Activated effector memory CD4-positive, alpha-beta T cell treated with Interleukin-2 at 50 U/mL for 16 hours (primary cell): ENCODE results near the gene PKDCC.

Experiments
- DNase-seq: peaks from one replicate; pipeline ENCODE4 v3.0.0-alpha.2; 2020

PKDCC gene

DNA sequence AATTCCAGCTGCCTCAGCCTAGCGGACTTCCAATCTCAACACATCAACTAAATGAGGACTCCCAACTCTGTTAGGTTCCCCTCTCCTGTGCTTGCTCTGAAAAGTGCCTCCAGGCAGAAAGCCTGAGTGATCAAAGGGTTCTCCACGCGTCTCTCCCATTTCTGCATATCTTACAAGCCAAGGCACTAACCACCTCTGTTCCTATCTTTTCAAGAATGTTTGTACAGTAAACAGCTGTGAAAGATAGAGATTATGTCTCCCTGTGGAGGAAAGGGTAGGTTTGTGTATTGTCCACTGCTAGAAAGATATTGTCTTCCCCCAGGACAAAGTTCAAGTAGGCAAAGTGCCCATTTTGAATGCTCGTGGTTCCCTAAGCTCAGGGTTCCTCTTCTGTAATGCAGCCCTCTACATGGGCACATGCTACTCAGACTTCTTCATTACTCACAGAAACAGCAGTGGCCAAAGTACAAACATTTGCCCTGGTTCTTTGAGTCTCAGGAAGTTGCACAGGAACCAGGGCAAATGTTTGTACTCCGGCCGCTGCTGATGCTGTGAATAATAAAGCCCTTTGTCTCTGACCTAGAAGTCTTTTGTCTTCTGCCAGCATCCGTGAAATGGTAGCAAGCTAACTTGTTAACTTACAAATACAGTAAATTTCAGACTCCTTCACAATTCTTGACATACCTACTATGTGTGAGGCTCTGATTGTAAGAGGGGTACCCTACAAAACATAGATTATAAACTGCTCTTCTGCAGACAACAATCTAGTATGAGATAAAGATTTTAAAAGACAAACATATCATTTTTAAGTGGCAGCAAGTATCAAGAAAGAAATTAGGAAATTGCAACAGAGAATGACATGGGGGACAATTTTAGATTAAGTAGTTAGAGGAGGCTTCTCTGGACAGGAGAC, 44.5 kb downstream of the PKDCC start:
- DNase-seq: no peak

DNA sequence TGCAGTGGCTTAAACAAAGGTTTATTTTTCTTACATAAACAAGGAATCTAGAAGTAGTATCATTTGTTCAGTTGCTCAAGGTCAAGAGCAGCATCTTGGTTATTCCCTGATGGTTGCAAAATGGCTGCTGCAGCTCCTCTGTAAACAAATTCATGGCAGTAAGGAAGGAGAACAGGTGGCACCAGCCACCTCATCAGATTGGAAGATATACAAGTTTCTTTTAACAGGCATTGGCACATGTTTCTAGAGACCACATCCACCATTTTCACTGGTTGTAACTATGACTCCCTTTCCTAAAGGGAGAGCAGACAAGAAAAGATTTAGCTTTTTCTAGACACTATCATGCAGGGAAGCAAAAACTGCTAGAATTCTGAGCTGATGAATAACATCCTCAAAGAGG, 46.3 kb downstream of the PKDCC start:
- DNase-seq: no peak

DNA sequence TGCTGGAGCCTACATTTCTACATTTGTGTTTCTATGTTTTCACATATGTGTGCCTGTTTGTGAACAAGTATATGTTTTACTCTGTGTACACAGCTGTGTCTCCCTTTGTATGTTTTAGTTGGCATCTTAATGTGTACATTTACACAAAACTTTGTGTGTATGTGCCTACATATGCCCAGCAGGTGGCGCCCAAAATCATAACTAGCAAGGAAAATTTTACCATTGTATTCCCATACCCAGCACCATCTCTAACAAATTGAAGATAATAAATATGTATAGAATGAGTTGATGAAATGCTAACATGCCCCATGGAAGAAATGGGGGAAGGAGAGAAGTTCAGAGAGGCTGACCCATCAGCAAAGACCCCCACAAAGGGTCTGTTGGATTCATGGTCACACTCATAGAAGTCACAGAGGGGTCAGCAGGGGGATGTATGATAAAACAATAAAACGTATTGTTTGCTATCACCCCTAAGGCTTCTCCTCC, 48.1 kb downstream of the PKDCC start:
- peak; percentile 57 for DNase-seq

DNA sequence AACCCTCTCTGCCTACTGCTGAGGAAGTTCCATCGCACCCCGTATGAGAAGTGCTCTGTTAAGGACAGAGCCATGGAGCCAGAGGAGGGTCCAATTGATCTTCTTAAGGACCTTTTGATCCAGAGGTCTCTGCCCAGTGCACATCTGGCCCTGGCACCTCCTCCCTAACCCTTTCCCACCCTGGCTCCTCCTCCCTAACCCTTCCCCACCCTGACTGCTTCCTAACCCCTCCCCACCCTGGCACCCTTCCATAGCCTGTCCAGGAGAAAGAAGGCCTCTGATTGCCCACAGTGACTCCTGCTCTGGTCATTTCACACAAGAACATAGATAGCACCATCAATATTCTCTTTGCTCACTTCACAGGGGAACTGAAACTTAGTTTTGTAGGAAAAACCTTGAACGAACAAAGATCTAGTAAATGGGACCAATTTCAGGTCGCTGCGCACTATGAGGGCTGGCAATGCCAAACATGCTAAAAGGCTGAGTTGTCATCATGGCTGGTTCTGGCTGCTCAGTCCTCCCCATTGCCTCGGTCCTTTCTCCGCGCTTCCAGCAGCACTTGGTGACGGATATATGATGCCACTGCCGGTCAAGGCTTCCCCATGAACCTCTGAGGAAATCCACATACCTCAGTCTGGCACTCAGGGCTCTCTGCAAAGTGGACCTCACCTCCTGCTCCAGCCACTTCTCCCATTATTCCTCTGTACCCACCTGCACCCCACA, 49.2 kb downstream of the PKDCC start:
- no peak for DNase-seq

DNA sequence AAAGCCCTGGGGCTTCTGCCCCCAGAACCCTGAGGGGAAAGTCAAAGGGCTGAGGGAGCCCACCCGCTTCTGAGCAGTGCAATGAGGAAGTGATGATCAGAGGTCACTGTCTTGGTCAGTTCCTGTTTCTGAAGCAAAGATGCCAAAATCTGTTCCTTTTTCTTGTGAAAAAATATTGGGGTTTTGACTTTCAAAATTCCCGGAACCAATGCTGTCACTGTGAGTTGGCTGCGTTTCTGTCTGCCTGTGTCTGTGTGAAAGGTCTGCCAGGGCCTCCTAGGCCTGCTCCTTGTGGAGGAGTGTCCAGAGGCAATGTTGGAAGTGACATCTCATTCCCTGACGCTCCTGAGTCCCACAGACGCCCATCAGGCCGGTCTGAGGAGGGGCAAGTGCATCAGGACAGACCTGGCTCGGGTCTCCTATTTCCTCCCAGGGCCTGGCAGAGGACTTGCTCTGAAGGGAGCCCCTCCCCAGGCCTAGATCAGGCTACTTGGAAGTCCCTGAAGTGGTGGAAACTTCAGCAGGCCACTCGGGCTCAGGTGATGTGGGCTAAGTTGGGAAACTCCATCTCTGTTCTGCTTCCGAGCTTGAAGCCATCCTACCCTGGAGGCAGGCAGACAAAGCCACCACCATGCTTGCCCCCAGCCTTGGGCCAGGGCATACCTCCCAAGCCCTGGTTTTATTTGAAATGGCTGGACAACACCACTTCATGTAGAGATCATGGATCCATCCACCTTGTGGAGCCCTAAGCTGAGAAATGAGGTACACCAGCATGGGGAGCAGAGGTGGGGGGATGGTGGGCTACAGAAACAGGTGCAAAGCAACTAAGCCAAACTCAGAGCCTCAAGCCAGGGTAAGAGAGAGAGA, 51.0 kb downstream of the PKDCC start:
- no peak for DNase-seq

DNA sequence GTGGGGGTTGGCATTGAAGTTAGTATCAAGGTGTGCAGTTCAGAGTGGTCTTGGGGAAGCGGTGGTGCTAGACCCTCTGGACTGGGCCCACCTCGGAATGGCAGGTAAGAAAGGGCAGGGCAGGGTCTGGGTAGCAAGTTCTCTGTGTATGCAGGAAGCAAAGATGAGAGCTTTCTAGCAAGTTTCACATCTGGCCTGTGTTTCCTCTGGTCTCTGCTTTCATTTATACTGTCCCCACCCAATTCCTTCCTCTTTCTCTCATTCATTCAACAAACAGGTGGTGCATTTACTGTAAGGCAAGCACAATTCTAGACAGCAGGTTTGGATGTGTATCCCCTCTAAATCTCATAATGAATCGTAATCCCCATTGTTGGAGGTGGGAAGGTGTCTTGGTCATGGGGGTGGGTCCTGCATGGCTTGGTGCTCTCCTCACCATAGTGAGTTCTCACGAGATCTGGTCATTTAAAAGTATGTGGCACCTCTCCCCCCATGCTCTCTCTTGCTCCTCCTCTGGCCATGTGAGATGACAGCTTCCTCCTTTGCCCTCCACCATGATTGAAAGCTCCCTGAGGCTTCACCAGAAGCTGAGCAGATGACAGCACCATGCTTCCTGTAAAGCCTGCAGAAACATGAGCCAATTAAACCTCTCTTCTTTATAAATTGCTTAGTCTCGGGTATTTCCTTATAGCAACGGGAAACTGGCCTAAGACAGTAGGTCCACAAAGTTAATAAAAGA, 51.8 kb downstream of the PKDCC start:
- no peak for DNase-seq

DNA sequence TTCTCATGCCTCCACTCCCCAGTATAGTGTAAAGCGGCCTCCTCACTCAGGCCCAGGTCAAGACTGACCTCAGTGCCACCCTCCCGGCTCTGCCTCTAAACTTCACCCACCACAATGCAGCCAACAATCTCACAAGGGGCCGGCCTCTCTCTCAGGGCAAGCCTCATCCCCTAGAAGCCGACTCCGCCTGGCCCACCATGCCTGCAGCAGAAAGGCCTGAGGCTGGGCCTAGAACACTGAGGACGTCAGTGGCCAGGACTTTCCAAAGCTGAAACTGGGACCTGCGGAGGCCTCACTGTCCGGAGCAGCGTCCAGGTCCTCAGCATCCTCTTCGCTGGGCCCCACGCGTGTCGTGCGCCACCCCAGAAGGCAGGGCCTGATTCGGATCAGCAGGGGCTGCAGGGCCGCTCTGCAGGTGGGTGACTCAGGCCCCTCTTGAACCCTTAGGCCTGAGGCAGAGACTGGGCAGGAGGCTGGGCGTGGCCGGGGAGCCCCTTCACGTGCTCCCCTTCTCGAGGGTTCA, 52.9 kb downstream of the PKDCC start:
- no peak for DNase-seq

DNA sequence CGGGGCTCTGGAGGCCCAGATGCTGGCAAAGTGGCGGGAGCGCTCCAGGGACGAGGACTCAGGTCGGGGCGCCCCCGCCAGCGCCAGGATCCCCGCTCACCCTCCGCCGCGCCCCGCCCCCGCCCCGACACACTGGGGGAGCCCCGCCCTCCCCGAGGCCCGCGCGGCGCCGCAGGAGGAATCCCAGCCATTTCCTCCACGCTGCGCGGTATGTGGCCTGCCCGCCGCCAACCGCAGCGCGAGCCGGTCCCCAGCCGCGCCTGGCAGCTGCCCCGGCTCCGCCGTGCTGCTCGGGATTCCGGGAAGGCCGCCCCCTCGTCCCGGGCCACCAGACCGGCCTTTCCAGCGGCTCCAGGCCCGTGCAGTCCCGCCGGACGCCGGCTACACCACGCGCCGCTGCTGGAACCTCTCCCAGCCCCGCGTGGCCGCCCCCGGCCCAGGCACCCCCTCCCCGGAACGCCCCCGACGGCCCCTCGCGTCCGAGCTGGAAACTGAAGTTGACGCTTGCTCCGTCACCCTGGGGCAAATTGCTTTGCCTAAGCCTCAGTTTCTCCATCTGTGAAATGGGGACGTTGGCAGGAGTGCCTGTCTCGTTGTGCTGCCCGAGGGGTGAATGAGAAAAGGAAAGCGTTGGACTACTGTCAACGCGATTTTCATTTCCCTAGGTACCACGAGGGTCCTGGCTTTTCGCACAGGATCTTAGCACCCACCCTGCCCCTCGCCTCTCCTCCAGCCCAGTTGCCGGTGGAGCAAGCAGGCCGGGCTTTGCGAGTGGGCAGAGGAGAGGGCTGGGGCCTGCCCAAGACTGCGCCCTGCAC, 53.6 kb downstream of the PKDCC start:
- peak; percentile 56 for DNase-seq

DNA sequence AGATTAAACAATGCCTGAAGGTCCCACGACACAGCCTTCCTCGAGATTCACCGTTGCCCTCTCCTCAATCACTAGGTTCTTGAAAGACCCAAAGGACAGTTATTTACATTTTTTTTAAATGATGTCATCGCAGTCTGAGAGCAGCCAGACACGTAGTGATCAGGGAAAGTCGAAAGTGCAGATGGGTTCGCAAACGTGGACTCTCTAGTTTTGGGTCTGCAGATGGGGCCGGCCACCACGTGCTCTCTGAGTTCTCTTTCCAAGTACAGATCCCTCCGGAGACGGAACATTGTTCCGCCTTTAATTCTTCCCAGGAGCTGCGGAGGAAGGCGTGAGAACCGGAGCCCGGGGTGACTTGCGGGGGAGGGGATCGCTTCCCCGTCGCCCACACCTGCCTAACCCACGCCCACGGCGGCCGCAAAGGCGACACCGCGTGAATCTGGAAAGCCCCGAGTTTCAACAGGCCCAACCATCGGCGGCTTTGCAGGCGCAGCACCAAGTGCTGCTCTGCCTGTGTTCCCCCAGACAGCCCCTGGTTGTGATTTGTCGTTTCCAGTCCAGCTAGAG, 54.3 kb downstream of the PKDCC start:
- DNase-seq: peak; percentile 87

DNA sequence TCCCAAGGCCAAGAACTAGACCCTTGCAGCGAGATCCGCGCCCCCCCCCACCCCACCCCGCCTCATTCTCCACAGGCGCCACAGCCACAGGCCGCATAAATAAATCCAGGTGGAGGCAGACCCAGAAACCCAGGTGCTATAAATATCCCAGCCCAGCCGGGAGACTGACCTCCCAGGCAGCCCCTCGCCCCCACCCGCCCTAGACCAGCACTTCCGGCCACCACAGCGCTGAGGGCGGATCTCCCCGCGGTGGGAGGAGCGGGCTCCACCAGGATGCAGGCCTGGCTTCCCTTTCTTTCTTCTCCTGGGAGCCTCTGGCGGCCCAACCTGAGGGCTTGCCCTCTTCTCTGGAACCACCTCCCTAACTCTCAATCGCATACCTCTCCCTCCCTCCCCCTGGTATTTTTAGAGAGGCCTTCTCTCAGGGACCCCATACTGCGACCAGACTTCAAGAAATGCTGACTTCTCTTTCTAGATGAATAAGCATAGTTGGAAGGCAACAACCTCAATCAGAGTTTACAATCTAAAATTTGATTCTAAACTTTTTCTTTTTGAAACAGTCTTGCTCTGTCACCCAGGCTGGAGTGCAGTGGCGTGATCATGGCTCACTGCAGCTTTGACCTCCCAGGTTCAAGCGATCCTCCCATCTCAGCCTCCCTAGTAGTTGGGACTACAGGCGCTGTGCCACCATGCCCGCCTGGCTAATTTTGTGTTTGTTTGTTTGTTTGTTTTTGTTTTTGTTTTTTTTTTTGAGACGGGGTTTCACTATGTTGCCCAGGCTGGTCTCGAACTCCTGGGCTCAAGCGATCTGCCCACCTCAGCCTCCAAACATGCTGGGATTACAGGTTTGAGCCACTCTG, 55.0 kb downstream of the PKDCC start:
- peak; percentile 32 for DNase-seq

DNA sequence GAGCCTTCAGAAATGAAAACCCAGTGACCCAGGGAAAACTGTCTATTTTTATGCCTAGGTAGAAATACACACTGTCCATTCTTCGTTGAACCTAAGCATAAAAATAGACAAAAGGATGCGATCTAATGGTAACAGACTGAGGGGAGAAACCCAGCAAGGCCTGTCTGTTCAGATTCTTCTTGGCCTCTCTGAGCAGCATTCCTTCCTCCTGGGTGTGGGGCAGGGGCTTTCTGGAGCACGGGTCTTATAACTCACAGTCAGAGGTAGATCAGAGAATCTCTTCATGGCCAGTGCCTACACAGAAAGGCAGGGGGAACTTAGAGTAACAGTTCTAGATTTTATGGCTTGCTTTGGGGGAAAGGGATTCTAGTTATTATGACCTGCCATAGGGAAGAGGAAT, 56.0 kb downstream of the PKDCC start:
- no peak for DNase-seq

DNA sequence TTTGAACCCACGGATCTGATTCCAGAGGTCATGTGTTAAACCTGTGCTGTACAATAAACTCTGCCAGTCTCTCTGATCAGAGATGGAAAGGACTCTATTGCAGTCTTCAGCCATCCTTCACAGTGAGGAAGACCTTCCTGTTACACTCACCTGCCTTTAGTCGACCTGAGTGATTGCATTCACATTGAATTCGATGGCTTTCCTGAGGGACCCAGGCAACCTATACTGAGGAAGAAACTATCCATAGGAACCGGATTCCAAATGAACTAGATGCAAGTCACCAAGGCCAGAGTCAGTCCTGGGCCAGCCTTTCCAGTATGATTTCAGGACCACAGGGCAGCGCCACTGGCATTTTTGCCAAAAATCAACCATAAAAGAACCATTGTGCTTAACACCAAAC, 56.8 kb downstream of the PKDCC start:
- no peak for DNase-seq

DNA sequence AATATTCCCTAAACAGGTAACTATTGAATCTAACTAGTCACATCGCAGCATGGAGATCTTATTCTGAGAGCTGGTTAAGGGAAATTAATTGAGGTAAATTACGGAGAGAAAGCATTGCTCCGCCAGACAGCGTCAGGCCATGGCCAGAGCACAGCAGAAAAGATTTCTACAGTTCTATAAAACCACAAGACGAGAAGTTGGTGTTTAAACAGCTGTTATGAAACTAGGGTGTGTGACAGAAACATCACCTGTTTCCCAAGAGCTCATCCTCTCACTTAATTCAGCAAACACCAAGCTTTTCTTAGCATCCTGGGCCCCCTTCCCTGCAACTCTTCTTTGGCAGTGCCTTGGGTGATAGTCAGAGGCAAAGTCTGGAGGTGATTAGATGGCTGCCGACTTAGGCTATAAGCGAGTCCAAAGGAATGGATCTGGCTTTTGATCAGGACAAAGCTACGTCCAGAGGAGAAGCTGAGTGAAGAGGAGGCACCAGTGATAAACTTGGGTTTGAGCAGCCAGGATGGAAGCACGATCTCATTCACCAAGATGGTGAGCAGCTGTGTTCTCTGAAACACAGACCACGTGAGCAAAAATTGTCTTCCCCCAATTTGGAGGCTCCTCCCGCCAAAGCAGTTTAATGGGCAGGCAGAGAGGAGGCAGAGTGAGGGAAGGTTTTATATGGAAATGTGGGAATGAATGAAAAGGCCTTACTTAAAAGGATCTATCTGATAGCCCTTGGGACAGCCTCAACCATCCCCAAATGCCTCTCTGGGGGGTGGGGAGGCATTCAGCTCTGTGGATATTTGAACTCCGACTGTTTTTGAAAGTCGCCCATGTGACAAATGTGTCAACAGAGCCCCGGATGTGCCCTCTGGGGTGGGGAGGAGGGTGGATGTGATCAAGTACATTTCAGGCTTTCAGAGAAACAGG, 57.8 kb downstream of the PKDCC start:
- DNase-seq: peak; percentile 77

DNA sequence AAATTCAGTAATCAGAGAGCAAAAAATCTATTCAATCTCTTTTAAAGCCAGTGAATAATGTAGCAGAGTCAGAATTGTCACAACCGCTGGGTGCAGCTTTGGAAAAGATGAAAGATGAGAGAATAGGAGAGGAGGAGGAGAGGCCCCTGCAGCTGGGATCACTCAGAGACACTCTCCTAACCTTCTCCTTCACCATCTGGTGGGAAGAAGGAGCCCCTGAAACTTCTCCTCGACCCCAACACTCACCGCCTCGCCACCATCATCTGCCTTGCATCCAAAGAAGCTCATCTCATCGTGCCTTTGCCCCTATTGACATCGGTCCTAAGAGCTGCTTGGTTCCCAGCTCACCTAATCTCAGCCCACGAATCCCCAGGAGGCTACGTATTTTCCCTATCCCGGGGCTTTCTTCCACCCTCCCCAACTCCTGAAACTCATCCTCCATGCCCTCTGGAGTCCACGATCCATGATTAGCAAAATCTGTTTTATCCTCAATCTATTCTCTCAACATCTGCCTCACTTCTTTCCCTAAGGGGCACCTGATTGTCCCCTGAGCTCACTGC, 58.5 kb downstream of the PKDCC start:
- DNase-seq: no peak

DNA sequence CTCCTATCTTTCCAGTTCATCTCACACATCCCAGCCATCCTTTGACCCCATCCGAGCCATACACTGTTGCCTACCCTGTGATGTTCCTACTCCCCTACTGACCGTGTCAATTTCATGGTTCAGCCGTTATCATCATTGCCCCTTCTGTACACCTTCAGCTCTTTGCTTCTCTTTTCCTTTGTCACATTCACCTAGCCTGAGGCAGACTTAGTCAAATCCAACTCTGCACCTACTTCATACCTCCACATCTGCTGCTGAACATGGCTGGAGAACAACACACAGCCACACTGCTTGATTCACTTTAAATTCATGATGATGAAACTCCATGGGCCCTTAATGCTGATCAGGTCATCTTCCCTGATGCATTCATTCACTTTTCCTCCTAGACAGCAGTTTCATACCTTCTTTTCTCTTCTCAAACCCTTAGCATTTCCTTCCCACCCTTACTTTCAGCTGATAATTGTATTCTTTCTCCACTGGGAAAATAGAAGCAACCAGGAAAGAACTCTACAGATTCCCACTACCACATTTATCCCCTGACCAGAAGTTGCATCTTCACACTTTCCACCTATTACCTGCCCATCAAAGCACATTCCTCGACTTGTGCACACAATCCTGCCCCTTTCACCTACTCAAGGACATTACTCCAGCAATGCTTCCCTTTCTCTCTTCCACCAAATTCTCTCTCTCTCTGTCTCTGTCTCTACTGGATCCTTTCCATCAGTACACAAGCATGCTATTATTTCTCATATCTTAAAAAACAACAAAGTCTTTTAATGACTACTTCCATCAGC, 59.6 kb downstream of the PKDCC start:
- no peak for DNase-seq
